NCI-H2107 (cell line): ENCODE measurements around the gene MTSS2.

Experiments
- DNase-seq: peaks from one replicate; lab custom pipeline; 2025; lab: John Stamatoyannopoulos, UW

Gene MTSS2

GRCh38 chr16:70715055-70715858 lies 29.4 kb upstream of the MTSS2 start:
- no peak for DNase-seq

DNA sequence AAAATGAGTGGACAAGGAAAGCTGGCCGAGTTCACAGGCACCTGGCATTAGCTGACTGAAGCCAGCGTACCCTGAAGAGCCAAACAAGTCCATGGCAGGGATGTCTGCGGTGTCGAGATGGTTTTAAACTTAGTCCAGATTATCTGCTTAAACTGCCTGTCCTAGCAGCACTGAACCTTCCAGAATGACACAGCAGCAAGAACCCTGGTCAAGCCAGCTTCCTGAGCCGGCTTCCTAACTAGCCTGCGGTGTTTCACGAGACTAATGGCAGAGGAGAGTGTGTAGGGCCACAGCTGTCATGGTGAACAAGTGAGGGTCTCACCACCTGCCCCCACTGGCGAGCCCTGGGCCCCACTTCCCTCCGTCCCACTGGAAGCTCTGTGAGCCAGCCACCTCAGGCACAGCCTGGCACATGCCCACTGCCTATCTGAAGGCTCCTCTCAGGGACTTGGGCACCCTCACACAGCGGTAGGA lies 28.8 kb upstream of the MTSS2 start:
- no peak for DNase-seq

DNA sequence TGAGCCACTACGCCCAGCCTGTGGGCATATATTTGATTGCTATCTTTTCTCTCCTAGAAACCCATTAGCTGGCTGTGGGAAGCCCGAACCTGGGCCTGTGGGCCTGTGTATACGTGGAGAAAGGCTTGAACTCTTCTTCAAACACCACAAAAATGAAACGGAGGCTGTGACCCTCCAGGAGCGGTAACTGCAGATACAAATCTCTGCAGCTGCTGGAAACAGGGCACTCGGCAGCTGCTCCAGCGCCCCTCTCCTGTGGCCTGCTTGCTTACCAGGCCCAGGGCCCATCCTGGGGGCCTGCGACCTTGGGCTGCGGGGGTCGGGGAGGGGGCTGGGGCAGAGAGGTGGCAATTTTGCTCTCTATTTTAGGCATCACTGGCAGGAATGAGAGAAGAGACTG lies 28.0 kb upstream of the MTSS2 start:
- DNase-seq = no peak

- no peak for DNase-seq
Measured at GRCh38 chr16:70713342-70713741, 27.5 kb upstream of the MTSS2 start.

GRCh38 chr16:70712942-70713341 lies 27.1 kb upstream of the MTSS2 start:
- DNase-seq = no peak

DNA sequence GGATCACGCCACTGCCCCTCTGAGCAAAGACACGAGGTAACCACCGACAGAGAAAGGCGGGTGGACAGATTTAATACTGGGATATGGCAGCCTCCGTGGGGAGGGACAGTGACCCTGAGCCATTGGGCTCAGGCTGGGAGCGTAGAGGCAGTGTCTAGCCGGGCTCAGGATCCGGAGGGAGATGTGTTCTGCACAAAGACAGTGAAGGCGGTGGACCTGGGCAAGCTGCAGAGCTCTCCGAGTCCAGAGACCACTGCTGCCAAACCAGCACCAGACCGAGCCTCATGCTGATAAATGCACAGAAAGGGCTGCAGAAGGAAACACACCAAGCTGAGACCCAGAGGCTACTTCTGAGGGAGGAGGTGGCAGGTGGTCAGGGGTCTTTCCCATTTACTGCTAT lies 26.5 kb upstream of the MTSS2 start:
- no peak for DNase-seq

DNA sequence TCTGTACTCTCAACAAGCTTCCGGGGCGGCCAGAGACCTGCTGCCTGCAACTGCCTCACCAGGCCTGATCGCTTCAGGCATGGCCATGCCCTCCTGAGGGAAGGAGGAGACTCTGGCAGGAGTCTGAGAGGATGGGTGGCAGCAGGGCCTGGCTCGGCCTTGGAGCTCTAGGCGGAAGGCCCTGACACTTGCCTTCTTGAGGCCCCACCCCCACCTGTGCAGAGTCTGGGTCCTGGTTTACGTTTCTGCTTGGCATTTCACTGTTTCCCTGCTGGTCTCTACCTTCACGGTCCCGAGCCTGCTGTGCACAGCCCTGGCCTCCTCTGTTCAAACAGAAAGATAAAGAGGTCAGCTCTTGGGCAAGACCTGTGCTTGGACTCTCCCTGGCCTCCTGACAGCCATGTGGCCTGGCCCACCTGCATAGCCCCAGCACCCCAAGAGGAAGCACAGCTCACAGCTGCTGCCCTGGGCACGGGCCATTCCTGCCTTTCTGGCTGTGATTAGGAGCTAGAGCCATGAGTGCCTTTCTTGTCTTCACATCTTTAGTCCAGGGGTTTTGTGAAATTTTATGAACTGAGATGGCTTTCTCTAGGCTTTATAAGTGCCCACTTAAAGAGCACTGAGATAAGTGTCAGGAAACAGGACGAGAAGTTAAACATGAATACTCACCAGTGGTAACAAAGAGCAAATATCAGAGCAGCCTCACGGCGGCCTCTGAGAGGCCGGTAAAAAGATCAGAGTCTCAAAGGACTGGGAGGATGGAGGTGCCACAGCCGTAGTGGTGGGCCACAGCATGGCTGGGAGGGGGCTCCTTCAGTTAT lies 25.6 kb upstream of the MTSS2 start:
- DNase-seq = no peak

- DNase-seq = no peak
Measured at GRCh38 chr16:70710422-70711210, 24.8 kb upstream of the MTSS2 start.

DNA sequence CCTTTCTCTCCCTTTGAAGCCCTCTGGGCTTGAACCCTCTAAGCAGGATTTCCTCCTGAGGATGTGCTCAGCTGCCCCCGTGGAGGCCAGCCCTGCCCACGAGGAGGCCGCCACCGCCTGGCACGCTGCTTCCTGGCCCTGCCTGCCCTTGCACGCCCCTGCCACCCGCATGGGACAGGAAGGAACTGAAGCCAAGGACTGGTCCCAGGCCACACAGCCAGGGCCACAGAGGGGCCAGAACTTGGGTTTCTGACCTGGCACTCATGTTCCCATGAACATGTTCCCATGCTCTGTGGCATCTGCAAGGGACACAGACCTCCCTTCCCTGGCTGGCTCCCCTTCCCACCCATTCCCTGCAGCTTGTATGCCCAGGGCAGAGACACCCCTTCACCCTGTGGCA lies 24.1 kb upstream of the MTSS2 start:
- DNase-seq = no peak

- DNase-seq = no peak
Measured at GRCh38 chr16:70709457-70709856, 23.6 kb upstream of the MTSS2 start.

DNA sequence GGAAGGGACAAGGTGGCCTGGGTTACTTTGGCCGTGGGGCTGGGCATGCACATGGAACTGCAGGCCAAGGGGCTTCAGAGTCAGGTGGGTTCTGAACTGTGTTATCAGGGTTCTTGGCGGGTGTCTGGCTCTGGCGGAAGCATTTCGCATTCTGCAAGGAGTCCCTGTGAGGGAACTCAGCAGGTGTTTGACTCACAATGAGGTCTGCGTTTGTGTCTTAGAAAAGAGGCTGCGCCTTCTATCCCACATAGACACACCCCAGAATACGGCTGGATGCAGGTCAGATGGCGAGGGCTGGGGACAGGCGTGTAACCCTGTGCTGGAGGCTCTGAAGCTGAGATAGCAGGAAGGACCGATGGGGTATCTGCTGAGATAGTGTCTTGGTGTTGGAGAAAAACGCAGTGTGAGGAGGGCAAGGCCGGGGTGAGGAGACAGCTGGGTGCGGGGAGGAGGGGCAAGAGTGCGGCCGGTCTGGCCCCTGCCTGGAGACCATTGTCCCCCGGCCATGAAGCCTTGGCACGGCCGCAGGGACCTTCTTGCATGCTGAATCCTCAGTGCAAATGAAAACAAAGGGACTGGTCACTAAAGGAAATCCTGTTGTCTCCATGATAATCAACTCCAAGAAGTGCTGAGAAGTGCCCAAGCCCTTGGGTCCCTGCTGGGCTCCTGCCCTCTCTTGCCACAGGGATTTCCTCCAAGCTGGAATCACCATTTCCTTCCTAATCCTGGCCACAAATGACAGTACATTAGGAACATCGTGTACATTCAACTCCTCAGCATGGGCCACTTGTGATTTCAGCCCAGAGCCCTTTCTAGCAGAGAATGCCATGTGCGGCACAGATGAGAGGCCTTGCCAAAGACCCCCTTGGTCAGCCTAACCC lies 22.8 kb upstream of the MTSS2 start:
- no peak for DNase-seq

DNA sequence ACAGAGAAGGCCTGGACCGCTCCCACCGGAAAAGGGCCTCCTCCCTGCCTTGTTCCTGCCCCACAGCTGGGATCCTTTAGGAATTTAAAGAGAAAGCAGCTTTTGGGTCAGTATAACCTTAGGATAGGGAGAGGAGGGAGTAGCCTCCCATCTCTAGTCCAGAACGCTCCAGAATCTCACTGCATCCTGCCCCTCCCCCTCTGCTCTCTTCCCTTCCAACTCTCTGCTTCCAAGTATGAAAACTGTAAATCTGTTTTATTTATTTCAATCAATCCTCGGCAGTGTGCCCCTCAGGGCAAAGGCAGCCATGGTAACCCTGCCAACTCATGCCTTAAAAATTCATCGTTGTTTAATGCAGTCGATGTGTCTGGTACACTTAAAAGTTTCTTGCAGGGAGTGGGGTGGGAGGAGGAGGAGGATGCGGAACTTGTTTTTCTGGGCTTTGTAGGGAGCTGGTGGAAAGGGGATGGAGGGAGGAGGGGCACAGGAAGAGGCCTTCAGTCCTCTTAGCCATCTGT lies 21.2 kb upstream of the MTSS2 start:
- no peak for DNase-seq

GRCh38 chr16:70705056-70705455 lies 19.2 kb upstream of the MTSS2 start:
- DNase-seq = no peak

DNA sequence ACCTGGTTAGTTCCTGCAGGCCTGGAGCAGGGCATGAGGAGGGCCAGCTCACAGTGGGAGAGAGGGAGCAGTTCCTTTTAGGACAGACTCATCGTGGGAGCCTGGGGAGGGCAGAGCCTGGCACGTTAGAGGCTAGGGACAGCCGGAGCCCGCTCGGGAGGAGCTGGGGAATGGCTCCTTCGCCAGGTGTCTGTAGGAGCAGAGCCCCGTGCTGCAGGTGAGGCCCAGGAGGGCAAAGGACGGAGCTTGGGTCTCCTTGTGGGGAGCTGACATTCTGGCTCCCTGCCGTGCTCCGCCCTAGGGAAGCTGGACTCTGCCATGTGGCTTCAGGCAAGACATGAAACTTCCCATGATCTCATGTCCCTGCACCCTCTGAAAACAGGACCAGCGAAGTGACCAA lies 18.7 kb upstream of the MTSS2 start:
- no peak for DNase-seq

- no peak for DNase-seq
Measured at GRCh38 chr16:70703835-70704381, 18.1 kb upstream of the MTSS2 start.

- no peak for DNase-seq
Measured at GRCh38 chr16:70703041-70703834, 17.4 kb upstream of the MTSS2 start.

DNA sequence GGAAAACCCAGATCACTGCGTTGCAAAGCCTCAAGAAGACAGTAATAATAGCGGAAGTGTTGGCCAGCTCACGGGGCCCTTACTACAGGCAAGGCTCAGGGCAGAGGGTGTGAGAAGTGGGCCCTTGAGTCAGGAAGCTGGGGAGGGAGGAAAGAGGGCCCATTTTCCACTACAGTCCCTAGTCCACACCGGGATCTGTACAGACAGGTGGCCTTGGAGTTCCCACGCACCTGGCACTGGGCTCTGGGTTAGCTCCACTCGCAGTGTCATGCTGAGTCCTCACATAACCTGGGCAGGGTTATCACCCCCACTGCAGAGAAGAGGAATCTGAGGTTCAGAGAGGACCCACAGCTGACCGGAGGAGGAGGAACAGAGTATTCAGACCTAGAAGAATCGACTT lies 16.8 kb upstream of the MTSS2 start:
- DNase-seq = no peak

DNA sequence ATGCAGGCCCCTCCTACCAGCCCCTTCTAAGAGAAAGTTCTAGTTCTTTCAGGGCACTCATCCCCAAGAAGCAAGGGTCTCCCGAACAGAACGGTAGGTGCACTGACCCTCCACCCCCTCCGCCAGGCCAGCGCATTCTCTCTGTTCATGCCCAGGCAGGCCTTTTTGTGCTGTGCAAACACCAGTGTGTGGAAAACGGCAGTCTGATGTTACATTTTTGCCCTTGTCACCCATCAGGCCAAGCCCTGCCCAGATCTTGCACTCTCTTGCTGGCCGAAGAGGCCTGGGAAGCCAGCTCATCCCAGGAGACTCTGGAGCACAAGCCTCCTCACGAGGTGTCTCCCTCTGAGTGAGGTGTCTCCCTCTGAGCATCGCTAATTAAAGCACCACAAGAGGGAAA lies 16.1 kb upstream of the MTSS2 start:
- DNase-seq = no peak

DNA sequence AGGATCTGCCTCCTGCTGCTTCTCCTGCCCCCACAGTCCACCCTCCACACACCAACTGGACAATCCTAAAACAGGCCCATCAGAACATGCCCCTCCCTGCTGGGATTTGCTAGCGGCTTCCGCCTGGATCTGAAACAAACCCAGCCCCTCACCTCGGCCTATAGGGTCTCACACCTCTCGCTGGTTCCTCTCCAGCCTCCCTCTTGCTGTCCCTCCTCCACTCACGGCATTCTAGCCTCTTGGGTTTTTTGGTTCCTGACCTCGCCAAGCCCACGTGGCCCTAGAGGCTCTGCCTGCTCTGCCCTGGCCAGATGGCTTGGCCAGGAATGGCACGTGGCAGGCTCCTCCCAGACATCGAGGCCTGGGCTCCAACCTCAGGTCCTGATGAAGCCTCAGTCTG lies 15.7 kb upstream of the MTSS2 start:
- no peak for DNase-seq

DNA sequence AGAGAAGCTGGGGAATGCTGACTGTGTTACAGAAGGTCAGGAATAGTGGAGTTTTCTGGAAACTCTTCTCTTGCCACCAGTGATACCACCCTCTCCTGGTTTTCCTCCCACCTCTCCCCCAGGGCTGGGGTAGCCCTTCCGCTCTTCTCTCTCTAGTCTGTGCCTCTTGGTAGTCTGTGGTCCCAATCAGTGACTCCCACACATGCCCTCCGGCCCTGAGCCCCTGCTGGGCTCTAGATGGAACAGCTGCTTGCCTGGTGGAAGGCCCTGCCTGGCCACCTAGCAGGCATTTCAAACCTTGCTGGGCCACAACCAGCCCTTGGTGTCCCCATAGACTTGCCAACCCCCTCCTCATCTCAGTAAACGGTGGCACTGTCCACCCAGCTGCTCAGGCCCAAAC lies 15.2 kb upstream of the MTSS2 start:
- DNase-seq = no peak
